ENCODE data around the gene CD37.

CD37 gene

DNA sequence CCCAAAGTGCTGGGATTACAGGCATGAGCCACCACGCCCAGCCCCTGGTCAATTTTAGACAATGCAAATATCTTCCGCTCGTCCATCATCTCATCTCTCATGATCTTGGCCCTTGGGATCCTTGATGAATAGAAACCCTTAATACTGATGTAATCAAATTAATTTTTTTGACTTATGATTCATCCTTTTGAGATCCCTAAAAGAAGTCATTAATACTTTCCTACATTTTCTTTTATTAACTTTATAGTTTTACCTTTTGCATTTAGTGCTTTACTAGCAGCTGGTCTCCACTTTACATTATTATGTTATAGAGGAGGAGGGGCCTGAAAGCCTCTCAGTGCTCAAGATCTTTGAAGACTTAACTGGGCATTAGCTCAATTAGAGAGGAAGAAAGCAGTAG lies 45.2 kb downstream of the CD37 start:
- no peak for DNase-seq (ENCODE audit: low spot score)

GRCh38 chr19:49382639-49383038 lies 47.4 kb downstream of the CD37 start:
- DNase-seq (ENCODE audit: low spot score), result no peak

DNA sequence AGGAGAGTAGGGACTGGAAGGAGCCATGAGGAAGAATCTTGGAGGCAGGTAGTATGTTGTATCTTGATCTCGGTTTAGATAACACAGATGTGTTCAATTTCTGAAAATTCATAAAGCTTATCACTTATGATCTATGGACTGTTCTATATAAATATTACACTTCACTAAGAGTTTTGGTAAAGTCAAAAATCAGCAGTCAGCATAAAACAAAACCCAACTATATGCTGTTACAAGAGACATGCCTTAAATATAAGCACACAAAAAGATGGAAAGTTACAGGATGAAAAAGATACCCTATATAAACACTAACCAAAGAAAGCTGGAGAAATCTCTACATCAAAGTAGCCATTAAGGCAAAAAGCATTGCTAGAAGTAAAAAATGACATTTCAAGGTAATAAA lies 48.4 kb downstream of the CD37 start:
- no peak for DNase-seq (ENCODE audit: low spot score)

- DNase-seq (ENCODE audit: low spot score), result peak; percentile 74
These were observed 52.7 kb downstream of the CD37 start, which contains the start of gene KASH5 for GRCh38 chr19:49387936-49388372. Gene KASH5 (plus strand): TSS chr19:49388249. CDS start chr19:49390884, 2,635 bp downstream.

GRCh38 chr19:49389406-49389805 lies 54.2 kb downstream of the CD37 start:
- no peak for DNase-seq (ENCODE audit: low spot score)

All from CD4-positive, alpha-beta T cell treated with Interleukin-6 at 100 ng/mL for 8 hours (primary cell).